Stimulated activated CD4-positive, alpha-beta T cell treated with anti-CD3 and anti-CD28 coated beads, Interleukin-2, amount 100 ng/mL, for 4 hours (primary cell): ENCODE measurements around the gene TET1.
"Not testable (repeated sequence)": the region's sequence is repeated elsewhere in the genome, so short reads cannot be mapped to it uniquely, and the experiment has no call there.

ENCODE experiments used
- DNase-seq: peaks from one replicate; pipeline ENCODE4 v3.0.0-alpha.2; 2020; ENCODE audit warnings: low read depth

Gene TET1

DNA sequence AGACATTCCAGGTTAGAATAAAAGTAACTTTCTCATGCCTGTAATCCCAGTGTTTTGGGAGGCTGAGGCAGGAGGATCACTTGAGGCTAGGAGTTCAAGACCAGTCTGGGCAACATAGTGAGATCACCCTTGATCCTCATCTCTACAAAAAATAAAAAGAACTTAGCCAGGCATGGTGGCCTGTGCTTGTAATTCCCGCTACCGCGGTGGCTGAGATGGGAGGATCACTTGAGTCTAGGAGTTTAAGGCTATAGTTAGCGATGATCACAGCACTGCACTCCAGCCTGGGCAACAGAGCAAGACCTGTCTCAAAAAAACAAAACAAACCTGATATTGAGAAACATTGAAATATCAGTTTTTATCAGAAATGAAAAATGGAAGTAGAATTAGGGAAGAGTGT is 4.6 kb downstream of the TET1 start:
- no peak for DNase-seq

GRCh38 chr10:68565658-68566057 is 5.5 kb downstream of the TET1 start:
- no peak for DNase-seq

GRCh38 chr10:68566351-68566750 is 6.2 kb downstream of the TET1 start:
- no peak for DNase-seq

DNA sequence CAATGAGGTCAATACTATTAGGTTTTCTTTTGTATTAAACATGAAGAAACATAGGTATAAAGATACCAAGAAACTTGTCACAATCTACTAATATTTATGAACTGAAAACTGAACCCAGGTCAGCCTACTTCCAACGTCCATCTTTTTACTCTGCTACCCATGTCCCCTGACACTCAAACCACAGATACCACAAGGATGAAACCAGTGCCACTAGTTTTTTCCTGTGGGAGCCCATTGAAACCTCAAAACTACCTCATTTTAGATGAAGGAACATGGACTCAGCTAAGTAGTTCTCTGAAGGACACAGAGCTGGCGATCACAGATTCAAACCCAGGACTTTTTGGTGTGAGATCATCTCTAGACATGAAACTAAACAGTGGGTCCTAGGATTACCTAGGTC is 6.8 kb downstream of the TET1 start:
- no peak for DNase-seq

GRCh38 chr10:68572151-68572550 is 12.0 kb downstream of the TET1 start:
- no peak for DNase-seq

GRCh38 chr10:68574051-68574450 is 13.9 kb downstream of the TET1 start:
- no peak for DNase-seq

GRCh38 chr10:68576118-68576517 is 16.0 kb downstream of the TET1 start:
- DNase-seq: no peak

- DNase-seq: no peak
Measured at GRCh38 chr10:68578974-68579373, 18.8 kb downstream of the TET1 start.

GRCh38 chr10:68584187-68584586 is 24.1 kb downstream of the TET1 start:
- not testable (repeated sequence) for DNase-seq

DNA sequence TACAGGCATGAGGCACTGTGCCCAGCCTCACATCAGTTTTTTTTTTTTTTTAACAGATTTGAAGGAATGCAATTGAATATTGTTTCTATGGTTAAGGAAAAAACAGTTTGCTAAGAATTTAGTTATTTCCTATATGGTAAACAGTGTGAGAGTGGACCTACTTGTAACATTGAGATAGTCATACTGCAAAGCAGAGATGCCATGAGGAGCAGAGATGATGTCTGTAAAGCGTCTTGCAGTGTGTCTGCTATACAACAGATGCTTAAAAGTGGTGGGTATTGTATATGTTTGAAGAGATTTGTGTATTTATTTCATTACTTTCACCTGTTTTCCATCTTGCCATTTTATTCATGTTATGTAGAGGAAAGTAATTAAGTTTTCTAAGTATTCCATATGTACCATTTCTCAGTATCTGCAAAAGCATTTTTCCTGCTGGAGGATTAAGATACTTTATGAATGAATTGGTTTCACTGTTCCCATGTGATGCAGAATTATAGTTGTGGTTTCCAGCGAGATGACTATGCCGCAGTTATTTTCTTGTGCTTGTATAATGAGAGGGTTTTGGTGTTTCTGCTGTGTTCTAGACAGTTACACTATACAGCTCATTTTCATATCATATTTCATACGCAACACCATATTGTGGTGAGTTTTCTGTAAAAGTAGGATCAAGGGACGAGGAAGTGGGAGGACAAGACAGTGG is 26.6 kb downstream of the TET1 start:
- DNase-seq: no peak

DNA sequence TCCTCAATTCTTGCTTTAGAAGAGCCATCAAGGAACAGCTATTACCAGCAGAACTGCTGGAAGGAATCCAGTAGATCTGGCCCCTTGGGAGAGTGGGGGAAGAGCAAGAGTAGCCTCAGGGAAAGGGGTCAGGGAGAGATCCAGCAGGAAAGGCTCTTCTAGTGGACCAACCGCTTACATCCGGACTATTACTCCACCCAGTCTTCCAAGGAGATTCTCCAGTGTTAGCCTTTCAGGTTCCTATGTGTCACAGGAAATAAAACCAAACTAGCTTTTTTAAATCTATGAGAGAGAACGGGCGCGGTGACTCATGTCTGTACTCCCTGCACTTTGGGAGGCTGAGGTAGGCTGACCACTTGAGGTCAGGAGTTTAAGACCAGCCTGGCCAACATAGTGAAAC is 34.3 kb downstream of the TET1 start:
- DNase-seq: no peak

DNA sequence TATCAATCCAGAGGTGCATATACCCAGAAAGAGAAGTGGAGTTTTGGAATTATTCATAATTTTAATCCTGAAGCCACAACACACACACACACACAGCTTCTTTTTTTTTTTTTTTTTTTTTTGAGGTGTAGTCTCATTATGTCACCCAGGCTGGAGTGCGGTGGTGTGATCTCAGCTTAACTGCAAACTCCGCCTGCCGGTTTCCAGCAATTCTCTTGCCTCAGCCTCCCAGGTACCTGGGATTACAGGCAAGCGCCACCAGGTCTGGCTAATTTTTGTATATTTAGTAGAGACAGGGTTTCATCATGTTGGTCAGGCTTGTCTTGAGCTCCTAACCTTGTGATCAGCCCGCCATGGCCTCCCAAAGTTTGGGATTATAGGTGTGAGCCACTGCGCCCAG is 35.4 kb downstream of the TET1 start:
- no peak for DNase-seq

GRCh38 chr10:68597407-68597806 is 37.3 kb downstream of the TET1 start:
- no peak for DNase-seq

DNA sequence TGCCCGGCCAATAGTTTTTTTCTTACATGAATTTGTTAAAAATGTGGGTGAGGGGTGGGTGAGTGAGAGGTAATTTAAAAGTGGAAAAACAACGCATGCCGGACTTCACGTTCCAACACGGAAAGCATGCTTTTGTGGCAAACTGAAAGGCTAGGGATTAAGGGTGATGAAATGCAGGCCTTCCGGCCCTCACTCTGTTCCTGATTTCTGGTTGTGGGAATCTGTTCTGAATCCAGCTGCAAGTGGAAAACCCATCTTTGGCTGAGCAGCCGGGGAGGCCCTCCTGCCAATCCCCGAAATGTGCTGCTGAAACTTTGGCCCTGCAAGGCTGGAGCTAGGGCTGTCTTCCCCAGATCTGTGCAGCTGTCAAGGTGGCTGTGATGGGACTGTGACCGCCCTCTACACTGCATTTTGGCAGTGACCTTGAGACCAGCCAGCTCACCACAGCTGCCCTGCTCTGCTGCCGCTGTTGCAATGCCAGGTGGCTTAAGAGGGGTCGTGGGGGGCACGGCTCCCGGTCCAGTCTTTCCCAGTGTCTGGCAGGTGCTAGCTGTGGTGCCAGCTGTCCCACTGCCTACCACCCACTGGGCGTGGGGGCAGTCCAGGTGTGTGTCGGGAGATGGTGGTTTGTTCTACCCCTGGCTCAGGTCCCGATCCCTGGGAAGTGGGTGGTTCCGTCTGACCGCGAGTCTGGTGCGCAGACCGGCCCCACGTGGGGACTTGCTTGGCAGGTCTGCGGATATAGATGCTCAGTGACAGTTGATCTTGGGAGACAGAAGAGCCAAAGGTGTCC is 39.0 kb downstream of the TET1 start:
- DNase-seq: no peak

DNA sequence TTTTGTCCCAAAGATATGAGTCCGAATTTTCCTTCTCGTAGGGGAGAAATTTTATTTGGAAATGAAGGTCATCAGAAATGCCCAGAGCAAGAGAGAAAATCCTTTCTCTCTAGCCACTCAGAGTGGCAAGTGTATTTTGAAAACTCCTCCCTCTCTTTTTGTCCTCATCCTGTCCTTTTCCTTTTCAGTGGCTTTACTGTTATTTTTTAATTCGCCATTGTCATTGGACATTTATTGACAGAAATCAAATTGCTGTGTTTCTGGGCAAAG is 39.6 kb downstream of the TET1 start:
- no peak for DNase-seq

GRCh38 chr10:68600041-68600778 is 40.1 kb downstream of the TET1 start:
- DNase-seq: no peak

- DNase-seq: no peak
Measured at GRCh38 chr10:68601501-68602265, 41.5 kb downstream of the TET1 start.

DNA sequence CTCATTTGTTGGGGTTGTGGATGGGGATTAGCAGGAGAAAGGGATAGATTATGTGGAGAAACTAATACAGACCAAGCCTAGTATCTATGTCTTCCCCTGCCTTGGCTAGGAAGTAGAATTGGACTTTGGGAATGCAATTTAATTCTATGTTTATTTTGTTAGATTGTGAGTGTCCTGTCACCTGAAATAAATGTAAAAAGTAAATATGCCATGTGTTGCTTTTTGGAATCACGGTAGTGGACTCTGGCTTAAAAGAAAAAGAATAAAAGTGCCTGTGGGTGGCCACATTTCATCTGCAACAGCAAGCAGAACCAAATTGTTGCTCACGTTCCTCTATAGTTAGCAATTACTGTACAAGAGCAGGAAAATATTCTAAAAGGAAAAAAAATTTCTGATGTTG is 42.3 kb downstream of the TET1 start:
- no peak for DNase-seq

- no peak for DNase-seq
Measured at GRCh38 chr10:68603766-68604165, 43.6 kb downstream of the TET1 start.

GRCh38 chr10:68604441-68604840 is 44.3 kb downstream of the TET1 start:
- DNase-seq: no peak

- no peak for DNase-seq
Measured at GRCh38 chr10:68606918-68607317, 46.8 kb downstream of the TET1 start.

- not testable (repeated sequence) for DNase-seq
Measured at GRCh38 chr10:68610023-68610422, 49.9 kb downstream of the TET1 start.

DNA sequence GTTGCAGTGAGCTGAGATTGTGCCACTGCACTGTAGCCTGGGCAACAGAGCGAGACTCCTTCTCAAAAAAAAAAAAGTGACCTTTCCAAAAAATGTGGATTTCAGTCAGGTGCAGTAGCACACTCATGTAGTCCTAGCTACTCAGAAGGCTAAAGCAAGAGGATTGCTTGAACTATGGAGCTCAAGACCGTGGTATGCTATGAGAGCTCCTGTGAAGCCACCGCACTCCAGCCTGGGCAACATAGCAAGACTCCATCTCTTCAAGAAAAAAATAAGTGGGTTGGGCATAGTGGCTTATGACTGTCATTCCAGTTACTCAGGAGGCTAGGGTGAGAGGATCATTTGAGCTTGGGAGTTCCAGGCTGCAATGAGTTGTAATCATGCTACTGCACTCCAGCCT is 51.1 kb downstream of the TET1 start:
- no peak for DNase-seq
